IPS-11a (cell line): ENCODE measurements around the gene LDLRAD4.

Experiments
- H3K4me3 ChIP-seq: one replicate; pipeline ENCODE4 v1.5.1; 2013; ENCODE audit warnings: low read depth, low read length, control low read depth

Gene LDLRAD4

DNA sequence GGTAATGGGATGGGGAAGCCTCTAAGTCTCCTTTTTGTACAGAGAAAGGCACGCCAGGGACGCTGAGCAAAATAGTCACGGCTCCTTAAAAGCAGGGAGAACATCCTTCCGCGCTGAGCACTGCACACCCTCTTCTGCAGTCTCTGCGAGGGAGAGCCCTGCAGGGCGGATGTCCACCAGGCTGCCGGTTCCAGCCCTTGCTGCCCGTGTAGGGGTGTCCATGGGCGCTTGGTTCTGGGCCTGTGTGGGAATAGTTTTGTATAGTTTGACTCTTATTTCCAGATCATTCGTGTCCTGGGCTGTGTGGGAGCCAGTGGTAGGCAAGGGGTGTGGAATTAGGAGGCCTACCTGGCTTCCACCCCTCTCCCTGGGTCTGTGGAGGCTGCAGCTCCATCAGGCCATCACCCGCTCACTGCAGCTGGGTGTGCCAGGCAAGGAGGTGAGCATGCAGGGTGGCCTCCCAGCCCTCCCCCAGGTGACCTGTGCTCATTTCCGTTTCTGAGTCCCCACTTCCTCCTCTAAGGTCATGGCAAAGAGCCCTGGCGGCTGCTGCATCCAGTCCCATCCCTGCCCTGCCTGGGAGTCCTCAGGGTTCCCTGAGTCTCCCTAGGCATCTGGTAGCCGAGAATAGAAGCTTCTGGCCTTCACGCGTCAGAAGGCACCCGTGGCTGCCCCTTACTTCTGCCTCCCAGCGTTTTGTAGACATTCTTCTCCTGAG, 202.6 kb downstream of the LDLRAD4 start:
- H3K4me3 ChIP-seq = no peak overlapping the region

DNA sequence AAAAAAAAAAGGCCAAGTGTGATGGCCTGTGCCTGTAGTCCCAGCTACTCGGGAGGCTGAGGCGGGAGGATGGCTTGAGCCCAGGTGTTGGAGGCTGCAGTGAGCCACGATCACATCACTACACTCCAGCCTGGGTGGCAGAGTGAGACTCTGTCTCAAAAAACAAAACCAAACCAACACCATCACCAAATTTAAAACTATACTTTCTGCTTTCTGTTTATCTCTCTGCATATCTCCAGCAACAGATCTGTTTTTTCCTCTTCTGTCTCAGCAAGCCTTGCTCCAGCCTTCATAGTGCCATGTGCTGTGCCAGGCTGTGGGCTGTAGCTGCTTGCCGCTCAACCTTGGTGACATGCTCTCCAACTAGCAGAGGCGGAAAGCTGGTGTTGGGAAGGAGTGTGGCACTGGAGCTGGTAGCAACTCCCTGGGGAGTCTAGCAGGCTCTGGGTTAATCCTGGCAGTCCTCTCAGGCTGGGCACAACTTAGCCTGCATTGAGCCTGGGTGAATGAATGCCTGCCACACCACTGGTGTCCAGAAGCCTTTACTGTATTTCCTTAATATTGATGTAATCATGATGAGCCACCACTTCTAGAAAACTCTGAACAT, 204.1 kb downstream of the LDLRAD4 start:
- no peak overlapping the region for H3K4me3 ChIP-seq

DNA sequence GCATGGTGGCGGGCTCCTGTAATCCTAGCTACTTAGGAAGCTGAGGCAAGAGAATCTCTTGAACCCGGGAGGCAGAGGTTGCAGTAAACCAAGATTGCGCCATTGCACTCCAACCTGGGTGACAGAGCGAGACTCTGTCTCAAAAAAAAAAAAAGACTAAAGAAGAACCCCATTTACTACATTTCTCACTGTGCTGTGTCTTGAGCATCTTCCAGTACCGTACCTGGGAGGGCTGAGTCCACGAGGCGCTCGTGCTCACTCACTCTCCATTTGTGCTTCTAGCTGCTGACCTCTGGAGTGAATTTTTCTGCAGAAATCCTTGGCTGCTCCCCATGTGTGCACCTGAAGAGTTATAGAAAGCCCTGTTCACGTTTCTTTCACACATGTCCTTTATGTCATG, 204.8 kb downstream of the LDLRAD4 start:
- no peak overlapping the region for H3K4me3 ChIP-seq

DNA sequence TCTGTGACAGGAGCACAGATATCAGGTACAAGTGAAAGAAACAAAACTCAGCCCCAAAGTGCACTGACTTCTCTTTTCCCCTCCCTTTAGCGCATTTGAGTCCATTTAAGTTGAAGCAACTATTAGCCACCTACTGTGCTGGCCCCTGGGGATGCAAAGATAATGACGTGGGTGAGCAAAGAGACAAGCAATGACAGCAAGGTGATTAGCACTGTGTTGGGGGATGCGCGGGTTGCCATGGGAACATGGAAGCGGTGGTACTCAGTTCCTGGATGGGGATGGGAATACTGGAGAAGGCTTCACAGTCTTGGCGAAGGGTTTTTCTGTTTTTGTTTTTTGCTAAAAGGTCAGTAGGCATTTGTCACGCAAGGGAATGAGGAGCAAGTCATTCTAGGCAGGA, 205.8 kb downstream of the LDLRAD4 start:
- no peak overlapping the region for H3K4me3 ChIP-seq

- no peak overlapping the region for H3K4me3 ChIP-seq
These were observed 207.0 kb downstream of the LDLRAD4 start for GRCh38 chr18:13425357-13426091.

GRCh38 chr18:13427354-13427753, 208.8 kb downstream of the LDLRAD4 start:
- H3K4me3 ChIP-seq = no peak overlapping the region

DNA sequence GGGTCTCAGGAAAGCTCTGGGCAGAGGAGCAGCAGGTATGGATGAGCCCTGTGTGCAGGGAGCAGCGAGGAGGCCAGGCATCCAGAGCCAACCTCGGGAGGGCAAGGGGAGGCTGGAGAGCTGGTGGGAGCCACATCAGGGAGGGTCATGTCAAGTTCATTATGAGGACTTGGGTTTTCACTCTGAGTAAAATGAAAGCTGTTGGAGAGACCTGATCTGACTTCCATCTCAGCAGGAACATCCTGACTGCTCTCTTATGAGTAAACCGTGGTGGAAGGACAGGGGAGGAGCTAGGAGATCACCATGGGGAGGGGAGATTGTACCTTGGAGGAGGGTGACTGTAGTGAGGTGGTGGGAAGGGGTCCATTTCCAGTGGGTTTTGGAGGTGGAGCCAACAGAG, 209.8 kb downstream of the LDLRAD4 start:
- no peak overlapping the region for H3K4me3 ChIP-seq

DNA sequence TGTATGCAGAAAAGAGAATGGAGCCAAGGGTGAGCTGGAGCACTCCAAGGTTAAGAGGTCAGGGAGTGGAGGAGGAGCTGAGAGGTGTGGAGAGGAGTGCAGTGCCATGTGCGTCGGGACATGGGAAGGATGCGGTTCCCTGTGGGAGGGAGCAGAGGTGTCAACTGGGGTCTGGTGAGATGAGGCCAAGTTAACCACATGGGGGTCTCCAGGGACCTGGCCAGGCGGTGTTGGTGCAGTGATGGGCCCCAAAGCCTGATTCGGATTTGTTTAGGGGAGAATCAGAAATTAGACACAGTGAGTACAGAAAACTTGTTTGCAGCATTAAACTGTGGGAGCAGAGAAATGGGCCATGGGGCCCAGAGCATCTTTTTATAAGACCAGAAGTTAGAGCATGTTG, 210.5 kb downstream of the LDLRAD4 start:
- no peak overlapping the region for H3K4me3 ChIP-seq

- no peak overlapping the region for H3K4me3 ChIP-seq
These were observed 211.4 kb downstream of the LDLRAD4 start for GRCh38 chr18:13429884-13430510.

DNA sequence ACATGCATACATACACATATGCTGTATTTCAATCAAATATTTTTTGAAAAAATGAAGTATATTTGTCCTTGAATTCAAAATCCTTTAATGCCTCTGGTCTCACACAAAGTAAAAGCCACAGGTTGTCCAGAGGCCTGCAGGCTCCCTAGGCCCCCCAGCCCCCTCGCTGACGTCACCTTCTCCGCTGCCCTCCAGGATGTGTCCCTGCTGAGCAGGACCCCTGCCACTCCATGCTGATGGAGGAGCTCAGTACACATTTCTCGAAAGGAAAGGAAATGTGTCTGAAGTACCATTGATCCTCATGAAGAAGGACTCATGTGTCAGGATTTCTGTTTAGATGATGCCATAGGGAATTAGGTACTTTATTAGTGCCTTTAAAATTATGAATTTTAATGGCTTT, 212.1 kb downstream of the LDLRAD4 start:
- H3K4me3 ChIP-seq = no peak overlapping the region

- H3K4me3 ChIP-seq = no peak overlapping the region
These were observed 213.3 kb downstream of the LDLRAD4 start for GRCh38 chr18:13431886-13432285.

- H3K4me3 ChIP-seq = no peak overlapping the region
These were observed 214.6 kb downstream of the LDLRAD4 start for GRCh38 chr18:13433125-13433524.

DNA sequence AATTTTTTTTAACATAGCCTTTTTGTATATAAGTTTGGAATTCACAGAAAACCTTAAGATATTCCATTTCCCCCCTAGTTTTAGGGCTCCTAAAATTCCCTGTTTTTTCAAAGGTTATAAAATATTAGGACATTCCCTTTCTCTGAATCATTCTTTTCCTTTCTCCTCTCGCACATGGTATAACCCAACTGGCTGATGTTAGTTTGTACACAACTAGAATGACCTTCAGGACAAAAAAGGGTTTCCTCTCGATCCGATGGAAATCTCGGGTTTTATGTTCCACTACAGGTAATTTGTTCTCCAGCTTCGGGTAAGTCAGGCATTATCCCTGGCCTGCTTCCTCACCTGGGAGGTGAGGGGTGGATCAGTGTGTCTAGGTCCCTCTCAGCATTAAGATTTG, 215.1 kb downstream of the LDLRAD4 start:
- H3K4me3 ChIP-seq = no peak overlapping the region

GRCh38 chr18:13434854-13435253, 216.3 kb downstream of the LDLRAD4 start:
- no peak overlapping the region for H3K4me3 ChIP-seq

- H3K4me3 ChIP-seq = no peak overlapping the region
These were observed 217.2 kb downstream of the LDLRAD4 start for GRCh38 chr18:13435586-13436333.

DNA sequence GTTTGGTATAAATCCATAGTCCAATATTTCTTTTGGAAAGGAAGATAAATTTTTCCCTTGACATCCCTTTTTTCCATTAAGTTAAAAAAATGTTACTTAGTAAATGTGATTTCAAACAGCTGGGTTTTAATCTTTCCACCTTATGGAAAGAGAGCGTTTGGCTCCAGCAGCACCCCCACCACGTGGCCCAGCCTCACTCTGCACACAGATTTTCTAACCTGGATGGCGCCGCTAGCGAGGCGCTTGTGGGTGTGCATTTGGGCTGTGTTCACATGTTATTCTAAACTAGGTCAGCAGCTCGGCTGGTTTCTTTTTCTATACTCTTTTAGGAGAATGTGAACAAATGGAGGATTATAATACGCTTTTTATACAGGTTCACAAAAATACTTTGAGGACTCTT, 218.0 kb downstream of the LDLRAD4 start:
- H3K4me3 ChIP-seq = no peak overlapping the region

DNA sequence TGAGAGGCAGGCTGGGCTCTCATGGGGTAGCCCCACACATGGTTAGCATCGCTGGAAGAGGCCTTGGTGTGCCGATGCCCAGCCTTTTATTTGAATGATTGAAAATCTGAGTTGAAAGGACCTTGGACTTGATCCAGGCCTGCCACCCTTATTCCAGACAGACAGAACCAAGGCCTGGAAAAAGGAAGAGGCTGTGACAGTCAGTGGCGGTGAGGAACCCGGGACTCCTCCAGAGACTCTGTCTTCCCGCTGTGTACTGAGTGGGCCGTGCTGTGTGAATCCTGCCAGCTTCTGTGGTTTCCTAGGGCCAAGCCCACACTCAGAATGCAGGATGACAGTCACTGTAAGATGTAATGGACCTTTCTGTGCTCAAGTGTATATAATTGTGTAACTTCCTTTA, 218.5 kb downstream of the LDLRAD4 start:
- no peak overlapping the region for H3K4me3 ChIP-seq

GRCh38 chr18:13437796-13438506, 219.4 kb downstream of the LDLRAD4 start:
- H3K4me3 ChIP-seq = no peak overlapping the region

GRCh38 chr18:13438507-13439056, 220.0 kb downstream of the LDLRAD4 start:
- H3K4me3 ChIP-seq = no peak overlapping the region

DNA sequence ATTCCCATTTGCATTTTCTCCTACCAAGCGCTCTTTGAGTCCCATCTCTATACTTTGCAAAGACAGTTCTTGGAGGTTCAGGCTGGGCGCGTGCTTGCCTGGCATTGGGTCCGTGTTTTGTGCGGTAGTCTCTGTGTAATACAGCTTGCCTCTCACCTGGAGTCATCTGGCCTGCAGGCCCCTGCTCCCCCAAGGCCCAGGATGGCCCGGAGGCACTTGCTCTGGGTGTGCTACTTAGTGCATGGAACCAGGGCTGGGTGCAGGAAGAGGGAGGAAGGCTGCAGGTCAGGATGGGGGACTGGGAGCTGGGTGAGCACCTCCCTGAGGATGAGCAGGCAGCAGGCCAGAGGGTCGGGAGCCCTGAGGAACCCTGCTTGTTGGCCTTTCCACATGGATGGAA, 220.9 kb downstream of the LDLRAD4 start:
- H3K4me3 ChIP-seq = no peak overlapping the region
